ENCODE results near the gene SYTL1. TPM values are rescaled to one million over a fixed set of nuclear protein-coding genes. Genes with fewer than 3 reads are reported as not detected.

SYTL1 gene
- total and polyA plus RNA-seq, 9 of the 15 experiments (the other 6 are each of a cell fraction or from before 2014, with no cell fraction given) = 0.04 to 9.3 (median 1.7) TPM

DNA sequence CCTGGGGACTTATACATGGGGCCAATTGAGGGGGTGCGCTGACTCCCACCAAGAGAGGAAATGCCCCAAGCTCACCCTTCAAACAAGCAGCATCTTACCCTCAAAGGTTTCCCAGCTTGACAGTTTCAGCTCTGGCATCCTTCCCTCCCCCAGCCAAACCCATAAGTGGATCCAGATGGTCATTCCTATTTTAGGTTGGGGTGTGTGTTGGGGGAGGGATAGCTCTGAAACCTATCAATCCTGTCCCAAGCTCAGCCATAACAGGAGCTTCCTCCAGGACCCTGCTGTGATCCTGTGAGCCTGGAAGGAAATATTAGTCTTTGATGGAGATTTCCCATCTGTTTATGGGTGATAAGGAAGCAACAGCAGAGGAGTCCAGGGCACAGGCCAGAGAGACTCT, 23.2 kb upstream of the SYTL1 start:
- H3K27ac ChIP-seq (ENCODE audit: extremely low read depth, low read depth, low read length) = no peak overlapping the region
- in situ Hi-C loops (cut with MboI) = no loop called here
- intact Hi-C loops (cut with micrococcal nuclease) = no loop called here
- no TSS peak for BruUV-seq (replicated peaks)
- no peak overlapping the region for H3K4me3 ChIP-seq
- peaks cover 15% of the 10 kb centered on the region for H3K79me2 ChIP-seq (ENCODE audit: control insufficient read depth, insufficient read depth, low read length)
- WGBS (ENCODE audit: insufficient coverage, low coverage, missing lambda C conversion rate) = 69% methylated on average over 1 of the region's 1 CpG
- CTCF ChIA-PET (ENCODE audit: low intra/inter-chr PET ratio) = no interaction called here
- ATAC-seq (no peak), FAIRE-seq (no peak), DNase-seq (ENCODE audit: extremely low read depth in 1 of 4, low spot score in 3 of 4) (peak in 2 of 4 experiments; percentile 64 to 71)
- no peak overlapping the region for H2AFZ ChIP-seq (ENCODE audit: low read depth, low read length)
- H3K4me1 ChIP-seq (replicated peaks in 1 of 2; ENCODE audit: control insufficient read depth in 2 of 2, insufficient read depth in 2 of 2, low read length in 2 of 2) = peaks cover 11 to 12% of the 10 kb centered on the region in 2 experiments
- peak overlapping the region in 1 of 2 experiments; percentile 31; a peak in 1 of 4 replicates for H3K9ac ChIP-seq (ENCODE audit: insufficient read depth in 1 of 2, low read depth in 2 of 2, low read length in 2 of 2)
- no peaks in the 10 kb centered on the region for H3K9me3 ChIP-seq (replicated peaks; ENCODE audit: control insufficient read depth, insufficient read depth, low read depth, low read length)
- TF ChIP-seq ZNF764 (CRISPR knock-in tag; IDR thresholded peaks at IDR 0.05; ENCODE audit: low read depth) (no peak), CBFA2T3 (IDR thresholded peaks at IDR 0.05) (peak; percentile 42; the same call in 1 of the 2 replicates), ZBTB17 (CRISPR knock-in tag; IDR thresholded peaks at IDR 0.05) (no peak), RHOXF2B (CRISPR knock-in tag; conservative IDR thresholded peaks at IDR 0.05) (no peak), SP1 (CRISPR knock-in tag; IDR thresholded peaks at IDR 0.05) (no peak), TEAD4 (IDR thresholded peaks at IDR 0.05; ENCODE audit: low read length) (no peak), TEAD4 (CRISPR knock-in tag; IDR thresholded peaks at IDR 0.05; ENCODE audit: borderline replicate concordance) (no peak), EGR1 (conservative IDR thresholded peaks at IDR 0.05) (no peak), PRMT5 (CRISPR knock-in tag; IDR thresholded peaks at IDR 0.05) (no peak)
- TF ChIP-seq, protein P1, sequence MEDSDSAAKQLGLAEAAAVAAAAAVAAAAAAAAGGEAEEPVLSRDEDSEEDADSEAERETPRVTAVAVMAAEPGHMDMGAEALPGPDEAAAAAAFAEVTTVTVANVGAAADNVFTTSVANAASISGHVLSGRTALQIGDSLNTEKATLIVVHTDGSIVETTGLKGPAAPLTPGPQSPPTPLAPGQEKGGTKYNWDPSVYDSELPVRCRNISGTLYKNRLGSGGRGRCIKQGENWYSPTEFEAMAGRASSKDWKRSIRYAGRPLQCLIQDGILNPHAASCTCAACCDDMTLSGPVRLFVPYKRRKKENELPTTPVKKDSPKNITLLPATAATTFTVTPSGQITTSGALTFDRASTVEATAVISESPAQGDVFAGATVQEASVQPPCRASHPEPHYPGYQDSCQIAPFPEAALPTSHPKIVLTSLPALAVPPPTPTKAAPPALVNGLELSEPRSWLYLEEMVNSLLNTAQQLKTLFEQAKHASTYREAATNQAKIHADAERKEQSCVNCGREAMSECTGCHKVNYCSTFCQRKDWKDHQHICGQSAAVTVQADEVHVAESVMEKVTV (CRISPR knock-in tag; IDR thresholded peaks at IDR 0.05) = no peak
- peaks cover 6% of the 10 kb centered on the region; the same call in 1 of the 3 replicates for H3K36me3 ChIP-seq (ENCODE audit: control insufficient read depth, insufficient read depth, low read length)
- POLR2A ChIA-PET = interaction anchor here (1.0 kb wide), 1 partner anchor 16 kb away, joined by 3 read pairs; no protein-coding TSS in a partner anchor
- no peak overlapping the region for H3K4me2 ChIP-seq (ENCODE audit: insufficient read depth, low read length)
- H3K27me3 ChIP-seq (ENCODE audit: control insufficient read depth in 2 of 2, insufficient read depth in 2 of 2, low read length in 2 of 2) = no peaks in the 10 kb centered on the region
- no peaks in the 10 kb centered on the region for H4K20me1 ChIP-seq (replicated peaks; ENCODE audit: control insufficient read depth, insufficient read depth, low read length)
- no peaks in the 10 kb centered on the region for H3K9me1 ChIP-seq (ENCODE audit: control insufficient read depth, insufficient read depth, low read length)

All from K562 (cell line).